ENCODE results near the gene PAF1.
A peak's percentile ranks its signal among the peaks of the same experiment; 100 is the strongest.

PAF1 gene

GRCh38 chr19:39390751-39391437 lies at the start of gene PAF1, which contains the start of gene MED29:
PAF1 (minus strand) TSS chr19:39391106; CDS start chr19:39390864, 242 bp downstream.
MED29 (plus strand) TSS chr19:39391378; CDS start chr19:39391423, 45 bp downstream.
- DNase-seq (ENCODE audit: low read depth), result peak; percentile 84

GRCh38 chr19:39438270-39438934 lies 47.5 kb upstream of the PAF1 start:
- no peak for DNase-seq (ENCODE audit: low read depth)

- no peak for DNase-seq (ENCODE audit: low read depth)
Observed at GRCh38 chr19:39436350-39436716, 45.4 kb upstream of the PAF1 start.

- peak; percentile 99 for DNase-seq (ENCODE audit: low read depth)
Observed at GRCh38 chr19:39435499-39436349, 44.8 kb upstream of the PAF1 start, which contains the start of gene RPS16. RPS16 (minus strand) TSS chr19:39435949; CDS start chr19:39435895, 54 bp downstream.

GRCh38 chr19:39434123-39435076 lies 43.5 kb upstream of the PAF1 start:
- no peak for DNase-seq (ENCODE audit: low read depth)

GRCh38 chr19:39433480-39434079 lies 42.7 kb upstream of the PAF1 start:
- DNase-seq (ENCODE audit: low read depth), result no peak

- no peak for DNase-seq (ENCODE audit: low read depth)
Observed at GRCh38 chr19:39432677-39433025, 41.7 kb upstream of the PAF1 start.

GRCh38 chr19:39430675-39431593 lies 40.0 kb upstream of the PAF1 start:
- DNase-seq (ENCODE audit: low read depth), result no peak

- no peak for DNase-seq (ENCODE audit: low read depth)
Observed at GRCh38 chr19:39428283-39429112, 37.6 kb upstream of the PAF1 start.

GRCh38 chr19:39427707-39428106 lies 36.8 kb upstream of the PAF1 start:
- no peak for DNase-seq (ENCODE audit: low read depth)

GRCh38 chr19:39426170-39426569 lies 35.3 kb upstream of the PAF1 start:
- no peak for DNase-seq (ENCODE audit: low read depth)

- DNase-seq (ENCODE audit: low read depth), result no peak
Observed at GRCh38 chr19:39425744-39426143, 34.8 kb upstream of the PAF1 start.

GRCh38 chr19:39424934-39425333 lies 34.0 kb upstream of the PAF1 start:
- no peak for DNase-seq (ENCODE audit: low read depth)

GRCh38 chr19:39423258-39424086 lies 32.6 kb upstream of the PAF1 start:
- no peak for DNase-seq (ENCODE audit: low read depth)

- DNase-seq (ENCODE audit: low read depth), result no peak
Observed at GRCh38 chr19:39422020-39422419, 31.1 kb upstream of the PAF1 start.

- DNase-seq (ENCODE audit: low read depth), result no peak
Observed at GRCh38 chr19:39420769-39421168, 29.9 kb upstream of the PAF1 start.

- no peak for DNase-seq (ENCODE audit: low read depth)
Observed at GRCh38 chr19:39419003-39419402, 28.1 kb upstream of the PAF1 start.
